NCI-H2107 treated with DMSO at 0.1 percent for 48 hours (cell line): ENCODE measurements around the gene FOXL2NB.

Experiments
- DNase-seq: peaks from one replicate; lab custom pipeline; 2025; ENCODE audit not compliant: unreplicated experiment; lab: John Stamatoyannopoulos, UW

FOXL2NB gene

DNA sequence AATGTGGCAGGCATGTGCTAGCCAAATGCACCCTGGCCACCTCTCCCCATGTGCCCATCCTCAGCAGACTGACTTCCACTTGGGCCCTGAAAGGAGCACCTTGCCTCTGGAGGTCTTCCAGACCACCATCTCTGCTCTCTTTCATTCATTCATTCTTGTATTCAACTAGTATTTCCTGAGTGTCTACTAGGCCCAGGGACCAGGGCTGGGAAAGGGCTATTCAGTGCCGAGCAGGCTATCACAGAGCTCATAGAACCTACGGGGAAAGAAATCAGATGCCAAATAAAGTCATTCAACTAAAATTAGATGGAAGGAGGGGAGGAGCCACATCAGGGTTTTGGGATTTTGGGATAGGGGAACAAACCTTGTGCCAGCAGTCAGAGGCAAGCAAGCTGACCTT is 40.2 kb downstream of the FOXL2NB start:
- no peak for DNase-seq

DNA sequence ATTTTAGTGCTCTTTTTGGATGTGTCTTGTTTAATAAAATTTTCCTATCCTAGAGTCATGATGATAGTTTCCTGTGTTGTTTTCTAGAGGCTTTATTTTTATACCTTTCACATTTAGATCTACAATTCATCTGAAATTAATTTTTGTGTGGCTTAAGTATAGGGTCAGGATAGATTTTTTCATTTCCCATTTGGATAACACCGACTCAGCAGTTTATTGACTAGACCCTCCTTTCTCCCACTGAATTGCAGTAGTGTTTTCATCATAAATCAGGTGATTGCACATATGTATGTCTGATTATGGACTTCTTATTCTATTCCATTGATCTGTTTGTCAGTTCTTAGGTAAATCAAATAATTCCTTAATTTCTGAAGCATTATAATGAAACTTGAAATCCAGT is 48.7 kb downstream of the FOXL2NB start:
- no peak for DNase-seq
